Peyer's patch (tissue), 4 donors: ENCODE results near the gene PGGHG. TPM values are rescaled to one million over a fixed set of nuclear protein-coding genes. Genes with fewer than 3 reads are reported as not detected.

ENCODE experiments used
- DNase-seq, 3 donors: peaks; one replicate each; pipeline ENCODE4 v3.0.0-alpha.2; 2017 to 2019
- H3K27ac ChIP-seq, 4 donors: fragments of 200-600 bp; sonication (generic); one replicate each; pipeline ENCODE4 v1.5.1; 2016 to 2019
- H3K27me3 ChIP-seq, 2 donors: fragments of 200-600 bp; sonication (generic); one replicate each; pipeline ENCODE4 v1.5.1; 2019
- H3K36me3 ChIP-seq, 3 donors: fragments of 200-600 bp; sonication (generic); one replicate each; pipeline ENCODE4 v1.5.1; 2016 to 2019
- H3K4me1 ChIP-seq, 4 donors: fragments of 200-600 bp; sonication (generic); one replicate each; pipeline ENCODE4 v1.5.1; 2016 to 2019
- H3K4me3 ChIP-seq, 4 donors: fragments of 200-600 bp; sonication (generic); 1 replicate in 3 of 4; 2 replicates in 1 of 4; pipeline ENCODE4 v1.5.1; 2016 to 2019; ENCODE audit warnings: mild to moderate bottlenecking in 1 of 4
- H3K9me3 ChIP-seq, 4 donors: fragments of 200-600 bp; sonication (generic); one replicate each; pipeline ENCODE4 v1.5.1; 2016 to 2019; ENCODE audit warnings: mild to moderate bottlenecking in 1 of 4
- CTCF ChIP-seq, 6 experiments: fragments of 450-650 bp in 4 of 6; fragments of 200-600 bp in 2 of 6; sonication (generic) in 1 of 6; IDR thresholded peaks; one replicate each; pipeline ENCODE4 v1.5.1; 2017 to 2019; ENCODE audit warnings: antibody characterized with exemption in 6 of 6, mild to moderate bottlenecking in 3 of 6, moderate library complexity in 1 of 6
- POLR2A ChIP-seq, 2 donors: fragments of 450-650 bp; IDR thresholded peaks; one replicate each; pipeline ENCODE4 v1.5.1; 2017; ENCODE audit warnings: antibody characterized with exemption in 2 of 2, mild to moderate bottlenecking in 2 of 2, moderate library complexity in 2 of 2
- total RNA-seq, 4 donors: library from RNA; depleted of rRNA; stranded (reverse); fragments of >200 nt; gene quantifications; one replicate each; pipeline ENCODE4 v1.1.0, GENCODE V29; 2016

PGGHG gene
- total RNA-seq, 4 donors from 2014 or later, result 94.2 to 385 (median 317) TPM

DNA sequence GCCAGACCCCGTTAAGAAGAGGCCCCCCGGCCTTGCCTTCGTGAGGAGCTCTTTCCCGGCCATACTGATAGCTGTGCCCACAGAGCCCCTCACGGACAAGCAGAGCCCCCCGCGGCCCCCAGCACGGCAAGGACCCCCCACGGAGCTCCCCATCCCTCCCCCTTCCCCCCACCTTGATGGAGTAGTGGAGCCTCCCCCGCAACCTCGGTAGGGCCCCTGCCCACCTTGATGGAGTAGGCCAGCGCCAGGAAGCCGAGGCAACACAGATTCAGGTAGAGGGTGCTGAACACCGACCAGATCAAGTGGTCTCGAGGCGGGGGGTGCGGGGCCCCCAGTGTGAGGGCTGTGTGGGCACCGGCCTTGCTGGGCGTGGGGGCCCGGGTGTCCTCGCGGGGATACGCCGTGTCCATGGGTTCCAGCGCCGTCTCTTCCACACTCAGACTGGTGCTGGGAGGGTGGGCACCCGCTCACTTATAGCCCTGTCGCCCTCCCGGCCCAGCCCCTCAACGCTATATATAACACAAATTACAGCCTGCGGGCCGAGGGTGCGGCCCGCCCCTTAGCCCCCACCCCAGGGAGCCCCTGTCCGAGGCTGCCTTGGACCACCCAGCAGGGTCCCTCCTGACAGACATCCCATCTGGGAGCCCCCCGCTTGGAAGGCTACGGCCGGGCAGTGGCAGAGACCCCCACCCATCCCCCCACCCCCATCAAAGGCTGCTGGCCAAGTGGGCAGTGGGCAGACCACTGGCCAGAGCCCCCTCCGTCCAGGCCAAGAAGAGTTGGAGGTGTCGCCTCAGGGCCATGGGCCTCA is 10.4 kb downstream of the PGGHG start, which contains the start of gene IFITM5:
Gene IFITM5, minus strand, starts transcription at position 446 of the 811 bp plus-strand sequence. Its CDS starts 36 bp downstream, at position 410.
- TF ChIP-seq CTCF (IDR thresholded peaks at IDR 0.05) (no peak), POLR2A (IDR thresholded peaks at IDR 0.05) (no peak)
- H3K4me1 ChIP-seq, result peaks cover 0 to 24% (median 5%) of the 10 kb centered on the region in 4 donors
- H3K9me3 ChIP-seq, result no peaks in the 10 kb centered on the region
- peaks cover 0 to 9% of the 10 kb centered on the region in 2 donors for H3K27me3 ChIP-seq
- DNase-seq, result peak in 1 of 3 donors; percentile 42
- H3K36me3 ChIP-seq, result peaks cover 0 to 7% (median 0%) of the 10 kb centered on the region in 3 donors
- H3K4me3 ChIP-seq, result no peak within 1 kb of the TSS
- peak within 1 kb of the TSS in 2 of 4 donors; percentile 36 to 43 for H3K27ac ChIP-seq

GRCh38 chr11:299951-300735 is 11.2 kb downstream of the PGGHG start:
- no peak for TF ChIP-seq POLR2A (IDR thresholded peaks at IDR 0.05)
- TF ChIP-seq CTCF (IDR thresholded peaks at IDR 0.05), result no peak
- Histone ChIP-seq H3K9me3 (no peaks in the 10 kb centered on the region), H3K4me1 (peaks cover 0 to 24% (median 5%) of the 10 kb centered on the region in 4 donors), H3K27ac (no peak overlapping the region), H3K27me3 (peaks cover 0 to 9% of the 10 kb centered on the region in 2 donors), H3K36me3 (no peaks in the 10 kb centered on the region), H3K4me3 (no peak overlapping the region)
- DNase-seq, result peak in 1 of 3 donors; percentile 52

DNA sequence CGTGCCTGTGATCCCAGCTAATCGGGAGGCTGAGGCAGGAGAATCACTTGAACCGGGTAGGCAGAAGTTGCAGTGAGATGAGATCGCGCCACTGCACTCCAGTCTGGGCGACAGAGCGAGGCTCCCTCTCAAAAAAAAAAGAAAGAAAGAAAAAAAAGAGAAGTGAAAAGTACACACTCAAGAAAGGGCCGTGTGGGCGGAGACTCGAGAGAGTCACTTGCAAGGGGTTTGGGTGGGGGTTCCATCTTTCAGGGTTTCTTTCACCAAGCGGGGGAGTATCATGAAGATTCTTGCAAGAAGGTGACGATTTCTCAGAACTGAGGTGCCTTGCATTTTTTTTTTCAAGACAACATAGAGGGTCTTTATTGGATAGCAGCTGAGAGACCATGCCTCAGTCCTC is 14.4 kb downstream of the PGGHG start:
- H3K36me3 ChIP-seq, result no peaks in the 10 kb centered on the region
- TF ChIP-seq CTCF (IDR thresholded peaks at IDR 0.05) (no peak), POLR2A (IDR thresholded peaks at IDR 0.05) (no peak)
- peaks cover 0 to 9% of the 10 kb centered on the region in 2 donors for H3K27me3 ChIP-seq
- H3K4me3 ChIP-seq, result no peak overlapping the region
- peak overlapping the region in 1 of 4 donors; percentile 27 for H3K27ac ChIP-seq
- peaks cover 0 to 28% (median 0%) of the 10 kb centered on the region in 4 donors for H3K4me1 ChIP-seq
- peak in 1 of 3 donors; percentile 77 for DNase-seq
- no peaks in the 10 kb centered on the region for H3K9me3 ChIP-seq

GRCh38 chr11:304061-304506 is 15.2 kb downstream of the PGGHG start:
- no peak for DNase-seq
- Histone ChIP-seq H3K4me1 (peaks cover 0 to 26% (median 0%) of the 10 kb centered on the region in 4 donors), H3K27me3 (peaks cover 0 to 9% of the 10 kb centered on the region in 2 donors), H3K27ac (peak overlapping the region in 1 of 4 donors; percentile 27), H3K36me3 (no peaks in the 10 kb centered on the region), H3K9me3 (no peaks in the 10 kb centered on the region), H3K4me3 (no peak overlapping the region)
- TF ChIP-seq CTCF (IDR thresholded peaks at IDR 0.05) (no peak), POLR2A (IDR thresholded peaks at IDR 0.05) (no peak)
